Measurements from ENCODE around the gene ZBTB7A. TPM values are rescaled to one million over a fixed set of nuclear protein-coding genes. Genes with fewer than 3 reads are reported as not detected.

ZBTB7A gene
- total RNA-seq, 1 experiment from 2014 or later = 49.5 TPM

DNA sequence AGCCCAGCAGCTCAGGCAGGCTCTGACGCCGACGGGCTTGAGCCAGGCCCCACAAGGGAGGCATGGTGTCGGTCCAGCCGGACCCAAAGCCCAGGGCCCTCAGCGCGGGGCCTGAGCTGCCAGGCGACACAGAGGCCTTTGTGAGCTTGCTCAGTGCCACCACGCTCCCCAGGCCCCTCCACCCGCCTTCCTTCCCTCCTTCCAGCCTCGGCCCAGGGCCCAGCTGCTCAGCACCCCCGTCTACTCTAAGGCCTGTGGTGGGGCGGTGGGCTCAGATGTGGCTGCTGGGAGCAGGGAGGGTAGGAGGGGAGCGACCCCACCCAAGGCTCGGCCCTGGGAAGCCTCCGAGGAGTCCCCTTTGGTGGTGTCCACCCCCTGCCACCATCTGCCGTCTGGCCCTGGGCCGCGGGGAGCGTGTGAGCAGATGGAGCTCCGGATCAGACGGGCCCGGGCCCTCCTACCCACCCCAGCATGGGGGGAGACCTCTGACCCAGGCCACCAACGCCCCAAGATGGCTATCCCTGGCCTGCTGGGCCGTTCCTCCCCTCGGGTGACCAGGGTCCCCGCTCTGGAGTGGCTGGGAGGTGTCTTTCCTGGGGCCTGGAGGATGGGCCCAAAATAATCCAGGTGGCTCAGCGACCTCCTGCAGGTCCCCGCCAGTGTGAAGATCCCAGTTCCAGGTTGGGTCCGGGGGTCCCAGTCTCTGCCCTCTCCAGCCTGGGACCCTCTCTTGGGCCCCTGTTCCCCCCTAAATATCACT, 7.8 kb downstream of the ZBTB7A start (continued):
- TF ChIP-seq, protein P1, sequence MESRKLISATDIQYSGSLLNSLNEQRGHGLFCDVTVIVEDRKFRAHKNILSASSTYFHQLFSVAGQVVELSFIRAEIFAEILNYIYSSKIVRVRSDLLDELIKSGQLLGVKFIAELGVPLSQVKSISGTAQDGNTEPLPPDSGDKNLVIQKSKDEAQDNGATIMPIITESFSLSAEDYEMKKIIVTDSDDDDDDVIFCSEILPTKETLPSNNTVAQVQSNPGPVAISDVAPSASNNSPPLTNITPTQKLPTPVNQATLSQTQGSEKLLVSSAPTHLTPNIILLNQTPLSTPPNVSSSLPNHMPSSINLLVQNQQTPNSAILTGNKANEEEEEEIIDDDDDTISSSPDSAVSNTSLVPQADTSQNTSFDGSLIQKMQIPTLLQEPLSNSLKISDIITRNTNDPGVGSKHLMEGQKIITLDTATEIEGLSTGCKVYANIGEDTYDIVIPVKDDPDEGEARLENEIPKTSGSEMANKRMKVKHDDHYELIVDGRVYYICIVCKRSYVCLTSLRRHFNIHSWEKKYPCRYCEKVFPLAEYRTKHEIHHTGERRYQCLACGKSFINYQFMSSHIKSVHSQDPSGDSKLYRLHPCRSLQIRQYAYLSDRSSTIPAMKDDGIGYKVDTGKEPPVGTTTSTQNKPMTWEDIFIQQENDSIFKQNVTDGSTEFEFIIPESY (IDR thresholded peaks at IDR 0.05; ENCODE audit: extremely low read depth, insufficient replicate concordance, low read length) = no peak
- no peak for TF ChIP-seq ZNF274 (IDR thresholded peaks at IDR 0.05; ENCODE audit: low read depth, low read length)
- no peak for TF ChIP-seq ZFX (IDR thresholded peaks at IDR 0.05)
- no peak for TF ChIP-seq RAD21 (IDR thresholded peaks at IDR 0.05; ENCODE audit: low read depth)
- TF ChIP-seq JUND (IDR thresholded peaks at IDR 0.05) = no peak
- no peak for TF ChIP-seq SIN3A (IDR thresholded peaks at IDR 0.05; ENCODE audit: low read depth)

DNA sequence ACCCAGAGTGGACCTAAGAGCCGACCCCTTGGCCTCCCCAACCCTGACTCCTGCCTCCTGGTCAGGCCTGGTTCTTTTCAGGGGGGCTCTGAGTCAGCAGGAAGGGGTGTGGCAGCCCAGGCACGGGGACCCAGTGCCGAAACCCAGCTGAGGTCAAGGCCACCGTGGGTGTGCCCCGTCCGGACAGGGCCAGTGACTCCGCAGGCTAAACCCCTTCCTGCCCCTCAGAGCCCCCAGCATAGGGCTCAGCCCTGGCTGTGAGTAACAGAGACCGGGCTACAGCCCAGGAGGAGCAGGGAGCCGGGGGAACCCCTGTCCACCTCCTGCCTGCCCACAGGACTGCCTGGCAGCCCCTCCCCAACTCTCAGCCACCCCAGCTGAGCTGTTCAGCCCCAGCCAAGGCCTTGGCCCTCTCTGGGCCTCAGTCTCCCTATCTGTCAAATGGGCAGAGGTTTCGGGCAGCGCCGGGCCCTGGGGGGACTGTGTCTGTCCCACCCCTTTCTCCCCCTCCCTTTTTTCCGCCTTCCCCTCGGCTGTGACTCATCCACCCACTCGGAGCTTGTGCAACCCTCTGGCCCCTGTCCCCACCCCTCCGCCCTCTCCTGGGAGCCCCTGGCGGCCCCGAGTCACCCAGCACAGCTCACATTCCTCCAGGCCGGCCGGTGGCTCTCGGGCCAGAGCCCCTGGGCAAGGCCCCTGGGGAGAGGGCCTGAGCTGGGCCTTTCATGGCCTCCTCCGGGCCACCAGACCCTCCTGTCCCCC, 8.6 kb downstream of the ZBTB7A start:
- H3K9me3 ChIP-seq (ENCODE audit: control insufficient read depth in 1 of 2, insufficient read depth in 1 of 2, low read depth in 1 of 2, low read length in 2 of 2) = no peaks in the 10 kb centered on the region
- intact Hi-C loops (cut with micrococcal nuclease) = no loop called here
- peak overlapping the region; percentile 96 for H3K27ac ChIP-seq (ENCODE audit: low read depth, low read length)
- no peaks in the 10 kb centered on the region for H3K27me3 ChIP-seq (ENCODE audit: insufficient read depth, low read length)
- ChIA-PET POLR2A (interaction anchor here (0.6 to 0.7 kb wide), 2 partner anchors 493 to 684 kb away, joined by 3 to 7 read pairs; no protein-coding TSS in a partner anchor), RAD21 (ENCODE audit: low non-redundant PET in 1 of 2, low total read pairs in 2 of 2, uncharacterized antibody in 2 of 2, unreplicated experiment in 2 of 2) (interaction anchor here in 1 of 2 experiments (0.6 kb wide), 1 partner anchor 9 kb away, joined by 3 read pairs; no protein-coding TSS in a partner anchor), CTCF (no interaction called here)
- H3K4me3 ChIP-seq (replicated peaks in 1 of 2; ENCODE audit: low read depth in 1 of 2, low read length in 2 of 2) = peak overlapping the region; percentile 16 to 50
- peak; percentile 42 for DNase-seq (ENCODE audit: low read depth, low spot score)
- peak overlapping the region; percentile 91 for H3K4me2 ChIP-seq (ENCODE audit: low read length)
- H3K4me1 ChIP-seq (ENCODE audit: control insufficient read depth in 1 of 2, insufficient read depth in 2 of 2, low read length in 2 of 2) = peaks cover 50 to 55% of the 10 kb centered on the region in 2 experiments
- H3K9me2 ChIP-seq (ENCODE audit: insufficient read depth) = no peaks in the 10 kb centered on the region
- peak; percentile 57 for ATAC-seq
- H3K79me2 ChIP-seq (ENCODE audit: insufficient read depth, low read length) = peaks cover 98% of the 10 kb centered on the region
- H3K36me3 ChIP-seq (ENCODE audit: control insufficient read depth in 1 of 2, insufficient read depth in 2 of 2, low read length in 2 of 2) = peaks cover 8 to 16% of the 10 kb centered on the region in 2 experiments; a peak in 3 of 4 replicates
- peaks cover 10% of the 10 kb centered on the region; the same call in 1 of the 2 replicates for H4K20me1 ChIP-seq (ENCODE audit: insufficient read depth)
- TF ChIP-seq FOSL1 (IDR thresholded peaks at IDR 0.05; ENCODE audit: low read depth) (no peak), POLR2AphosphoS5 (IDR thresholded peaks at IDR 0.05; ENCODE audit: low read depth, low read length) (peak; percentile 42), SP1 (IDR thresholded peaks at IDR 0.05; ENCODE audit: low read depth) (peak; percentile 55), EGR1 (IDR thresholded peaks at IDR 0.05; ENCODE audit: low read depth) (peak; percentile 96), YY1 (IDR thresholded peaks at IDR 0.05; ENCODE audit: extremely low read depth, insufficient replicate concordance, low read depth, low read length) (no peak)
- peak overlapping the region; percentile 62 for H3K9ac ChIP-seq (ENCODE audit: low read length)
- BruUV-seq (replicated peaks) = no TSS peak
- no peak overlapping the region for H2AFZ ChIP-seq (ENCODE audit: low read depth, low read length, poor library complexity, severe bottlenecking)
